Central memory CD4-positive, alpha-beta T cell (primary cell): Measurements from ENCODE around the gene PDCD1.
A peak's percentile ranks its signal among the peaks of the same experiment; 100 is the strongest.
"Not testable (repeated sequence)": the region's sequence is repeated elsewhere in the genome, so short reads cannot be mapped to it uniquely, and the experiment has no call there.

Experiments
- DNase-seq: peaks from one replicate; pipeline ENCODE4 v3.0.0; 2022

Gene PDCD1

GRCh38 chr2:241877197-241877685 is 18.5 kb upstream of the PDCD1 start:
- no peak for DNase-seq

- DNase-seq = no peak
Measured at GRCh38 chr2:241876528-241877196, 18.0 kb upstream of the PDCD1 start.

GRCh38 chr2:241875754-241876527 is 17.2 kb upstream of the PDCD1 start:
- DNase-seq = not testable (repeated sequence)

GRCh38 chr2:241874277-241874925 is 15.7 kb upstream of the PDCD1 start:
- no peak for DNase-seq

DNA sequence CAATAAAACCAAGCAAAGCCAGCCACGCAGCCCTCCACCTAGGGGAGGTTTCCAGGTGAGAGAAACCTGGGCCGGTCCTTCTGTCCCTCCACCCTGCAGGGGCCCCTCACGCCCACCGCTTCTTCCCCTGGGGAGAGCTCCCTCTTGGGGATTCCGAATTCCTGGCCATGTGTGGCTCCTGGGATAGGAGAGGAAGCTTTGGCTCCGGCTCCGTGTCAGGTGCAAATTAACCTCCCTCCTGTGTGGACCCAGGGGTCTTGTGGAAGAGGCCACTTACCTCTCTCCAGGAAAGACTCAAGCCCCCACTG is 15.1 kb upstream of the PDCD1 start:
- no peak for DNase-seq

GRCh38 chr2:241873081-241873802 is 14.5 kb upstream of the PDCD1 start:
- no peak for DNase-seq

GRCh38 chr2:241872313-241872642 is 13.6 kb upstream of the PDCD1 start:
- DNase-seq = no peak

GRCh38 chr2:241871538-241872312 is 13.0 kb upstream of the PDCD1 start:
- no peak for DNase-seq

- DNase-seq = peak; percentile 21
Measured at GRCh38 chr2:241870611-241871537, 12.2 kb upstream of the PDCD1 start.

DNA sequence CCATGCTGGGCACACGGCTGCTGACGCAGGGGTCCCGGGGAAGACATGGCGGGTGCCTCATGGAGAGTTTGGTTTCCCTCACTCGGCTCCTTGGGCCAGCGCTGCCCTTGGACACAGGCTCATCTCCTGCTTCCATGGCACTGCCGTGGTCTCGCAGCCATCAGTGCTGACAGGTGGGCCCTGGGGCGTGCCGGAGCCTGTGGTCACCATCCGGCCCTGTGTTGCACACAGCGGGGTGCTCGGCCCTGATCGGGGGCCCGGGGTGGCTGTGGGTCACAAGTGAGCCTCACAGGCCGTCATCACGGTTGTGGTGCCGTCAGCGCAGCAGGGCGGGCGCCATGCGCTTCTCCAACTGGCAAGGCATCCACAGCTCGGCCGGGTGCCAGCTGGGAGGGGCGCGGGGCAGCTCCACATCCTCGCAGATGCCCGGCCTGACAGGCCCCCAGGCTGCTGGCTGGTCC is 11.4 kb upstream of the PDCD1 start:
- no peak for DNase-seq

DNA sequence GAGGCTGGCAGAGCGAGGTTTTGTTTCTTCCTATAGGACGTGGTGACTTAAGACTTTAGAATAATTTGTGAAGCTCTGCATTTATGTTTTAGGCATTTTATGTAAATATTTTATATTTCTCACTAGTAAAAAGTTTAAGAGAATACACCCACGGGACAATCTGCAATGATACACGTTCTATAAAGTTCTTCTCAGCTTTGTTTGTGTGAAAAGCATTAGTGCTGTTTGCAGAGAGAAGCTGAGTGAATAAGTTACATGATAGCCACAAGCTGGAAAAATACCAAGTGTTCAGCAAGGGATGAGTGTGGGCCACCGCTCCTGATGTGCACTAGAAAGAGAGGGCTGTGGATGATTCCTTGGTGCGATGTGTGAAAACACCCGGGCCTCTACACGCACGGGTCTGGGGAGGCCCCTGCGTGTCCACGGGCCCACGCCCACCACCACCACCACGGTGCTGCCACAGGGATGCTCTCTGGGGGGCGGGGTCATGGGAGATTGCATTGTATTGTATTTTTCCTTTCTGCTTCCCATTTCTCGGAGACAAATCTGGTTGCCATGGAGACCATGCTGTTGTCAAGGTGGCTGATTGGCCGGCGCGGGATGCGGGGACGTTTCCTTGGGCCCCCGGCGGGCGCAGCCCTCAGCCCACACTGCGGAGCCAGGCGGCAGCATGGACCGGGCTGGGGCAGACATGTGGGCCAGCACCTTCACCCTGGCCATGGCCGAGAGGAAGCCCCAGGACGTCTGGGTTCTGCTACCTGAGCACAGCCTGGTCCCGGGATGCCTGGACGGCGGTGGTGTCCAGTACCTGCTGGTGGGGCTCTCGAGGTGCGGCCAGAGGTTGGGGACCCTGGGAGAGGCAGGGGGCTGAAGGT is 10.6 kb upstream of the PDCD1 start, which contains the start of gene RTP5:
Gene RTP5, plus strand, starts transcription at position 643 of the 875 bp plus-strand sequence. Its CDS starts 28 bp downstream, at position 671.
- no peak for DNase-seq

GRCh38 chr2:241868661-241869081 is 10.0 kb upstream of the PDCD1 start:
- no peak for DNase-seq

DNA sequence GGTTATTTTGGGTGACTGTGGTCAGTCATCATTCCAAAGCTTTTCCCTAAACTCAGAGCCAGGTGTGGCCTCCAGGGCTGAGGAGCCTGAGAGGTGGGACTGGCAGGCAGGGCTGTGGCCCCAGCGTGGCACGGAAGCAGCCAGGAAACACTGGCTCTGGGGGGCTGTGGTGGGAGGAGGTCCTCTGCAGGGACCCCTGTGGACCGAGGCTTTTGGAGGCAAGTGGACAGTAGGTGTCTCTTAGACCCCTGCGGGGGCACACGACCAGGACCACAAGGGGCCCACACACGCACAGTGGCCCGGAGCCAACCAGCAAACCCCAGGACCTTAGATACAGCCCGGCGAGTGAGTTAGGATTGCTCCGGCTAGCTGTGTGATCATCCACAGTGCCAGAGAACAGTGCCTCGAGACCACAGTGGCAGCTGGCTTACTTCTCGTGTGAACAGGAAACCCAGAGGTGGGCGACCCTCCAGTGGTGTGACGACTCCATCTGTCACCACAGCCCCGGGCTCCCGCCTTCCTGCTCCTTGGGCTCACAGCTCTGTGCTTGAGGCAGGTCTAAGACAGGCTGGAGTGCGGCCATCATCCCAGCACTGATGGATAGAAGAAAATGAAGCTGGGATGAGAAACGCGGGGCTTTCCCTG is 9.2 kb upstream of the PDCD1 start:
- peak; percentile 27 for DNase-seq

DNA sequence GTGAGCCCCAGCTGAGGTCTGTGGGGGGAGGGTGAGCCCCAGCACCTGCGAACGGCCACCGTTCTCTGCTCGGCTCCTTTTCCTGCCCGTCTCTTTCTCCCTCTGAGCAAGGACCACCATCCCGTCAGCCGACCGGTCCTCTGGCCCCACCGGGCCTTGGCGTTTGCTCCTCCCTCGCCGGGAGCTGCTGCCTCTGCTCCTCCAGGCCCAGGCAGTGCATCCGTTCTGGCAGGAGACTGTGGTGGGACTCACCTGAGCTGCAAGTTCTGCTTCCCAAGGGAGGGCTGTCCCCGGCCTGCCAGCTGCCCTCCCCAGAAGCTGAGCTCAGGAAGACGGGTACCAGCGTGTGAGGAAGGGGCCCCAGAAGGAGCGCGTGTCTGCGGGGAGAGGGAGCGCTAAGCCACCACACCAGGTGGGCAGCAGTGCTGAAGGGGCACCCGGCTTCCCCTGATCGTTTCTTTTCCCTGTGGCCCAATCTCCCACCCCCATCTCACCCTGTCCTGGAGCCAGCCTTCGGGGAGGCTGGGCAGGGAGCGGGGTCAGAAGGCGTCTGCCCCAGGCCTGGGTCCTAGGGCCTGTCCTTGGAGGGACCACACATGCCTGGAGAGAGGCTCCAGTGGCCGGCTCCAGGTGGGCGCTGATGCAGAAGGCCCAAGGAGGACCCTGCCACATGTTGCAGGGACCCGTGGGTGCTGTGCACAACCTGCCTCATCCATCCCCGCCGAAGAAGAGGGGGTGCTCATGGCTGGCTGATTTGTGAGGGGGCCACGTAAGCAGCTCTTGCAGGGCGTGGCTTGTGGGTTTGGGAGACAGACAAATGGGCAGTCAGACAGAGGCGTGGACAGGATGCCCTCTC is 8.3 kb upstream of the PDCD1 start:
- no peak for DNase-seq

DNA sequence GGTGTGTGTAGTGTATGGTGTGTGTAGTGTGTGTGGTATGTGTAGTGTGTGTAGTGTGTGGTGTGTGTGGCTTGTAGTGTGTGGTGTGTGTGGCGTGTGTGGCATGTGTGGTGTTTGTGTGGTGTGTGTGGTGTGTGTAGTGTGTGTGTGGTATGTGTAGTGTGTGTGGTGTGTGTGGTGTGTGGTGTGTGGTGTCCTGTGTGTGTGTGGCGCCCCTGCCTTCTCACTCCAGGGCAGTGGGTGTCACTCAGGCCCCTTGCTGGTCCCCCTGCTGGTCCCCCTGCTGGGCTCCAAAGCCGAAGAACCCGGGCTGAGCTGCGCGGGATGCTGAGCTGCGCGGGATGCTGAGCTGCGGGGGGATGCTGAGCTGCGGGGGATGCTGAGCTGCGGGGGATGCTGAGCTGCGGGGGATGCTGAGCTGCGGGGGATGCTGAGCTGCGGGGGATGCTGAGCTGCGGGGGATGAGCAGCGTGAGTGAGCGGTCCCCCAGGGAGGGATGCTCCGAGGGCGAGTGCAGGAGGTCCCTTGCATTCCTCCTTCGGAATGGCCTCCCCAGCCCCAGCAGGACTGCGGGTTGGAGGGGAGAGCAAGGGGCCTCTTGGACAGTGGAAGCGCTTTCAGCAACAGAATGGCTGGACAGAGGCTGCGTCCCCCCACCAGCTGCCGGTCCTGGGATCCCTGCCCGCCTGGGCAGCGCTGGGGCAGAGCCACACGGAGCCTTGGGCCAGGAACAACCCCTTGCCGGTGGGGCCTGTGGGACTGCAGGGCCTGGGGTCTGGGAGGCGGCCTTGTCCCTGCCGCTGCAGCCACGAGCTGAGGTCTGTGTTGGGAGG is 7.5 kb upstream of the PDCD1 start:
- no peak for DNase-seq

- no peak for DNase-seq
Measured at GRCh38 chr2:241865416-241865956, 6.8 kb upstream of the PDCD1 start.

GRCh38 chr2:241864850-241865213 is 6.1 kb upstream of the PDCD1 start:
- DNase-seq = no peak
